Body of pancreas (tissue), 4 donors: Measurements from ENCODE around the gene ACTR1A. TPM values are rescaled to one million over a fixed set of nuclear protein-coding genes. Genes with fewer than 3 reads are reported as not detected.

Experiments used
- ATAC-seq: fragments of 150-250 bp; one replicate; pipeline ENCODE4 v1.9.1; 2016
- DNase-seq, 4 donors: peaks; one replicate each; pipeline ENCODE4 v3.0.0-alpha.2; 2019
- H3K27ac ChIP-seq, 4 donors: fragments of 200-600 bp; sonication (generic); 1 replicate in 3 of 4; 2 replicates in 1 of 4; pipeline versions ENCODE4 v1.5.1 to v1.6.1; 2016 to 2019; ENCODE audit warnings: mild to moderate bottlenecking in 1 of 4, mixed read lengths in 1 of 4, moderate library complexity in 1 of 4
- H3K27me3 ChIP-seq, 2 donors: fragments of 200-600 bp; sonication (generic); one replicate each; pipeline ENCODE4 v1.6.0; 2016; ENCODE audit warnings: mild to moderate bottlenecking in 1 of 2
- H3K36me3 ChIP-seq, 2 donors: fragments of 200-600 bp; sonication (generic); replicated peaks in 1 of 2; 2 replicates each; pipeline ENCODE4 v1.5.1; 2016; ENCODE audit warnings: low read depth in 2 of 2; ENCODE audit not compliant: insufficient read depth in 1 of 2
- H3K4me1 ChIP-seq: fragments of 200-600 bp; sonication (generic); one replicate; pipeline ENCODE4 v1.6.0; 2016
- H3K4me3 ChIP-seq, 2 donors: fragments of 200-600 bp; sonication (generic); 1 replicate in 1 of 2; 2 replicates in 1 of 2; pipeline ENCODE4 v1.5.1; 2016 to 2019
- H3K9me3 ChIP-seq, 3 donors: fragments of 200-600 bp; sonication (generic); 1 replicate in 2 of 3; 2 replicates in 1 of 3; pipeline ENCODE4 v1.5.1; 2016
- POLR2A ChIP-seq, 3 donors: fragments of 450-650 bp; IDR thresholded peaks; one replicate each; pipeline ENCODE4 v1.6.1; 2016; ENCODE audit warnings: antibody characterized with exemption in 3 of 3, mild to moderate bottlenecking in 2 of 3
- WGBS, 2 donors: methylation state at CpG; one replicate each; pipeline ENCODE4 v1.1.5; 2017; 5-methylcytosine and 5-hydroxymethylcytosine counted together
- intact Hi-C: fragments of 100-400 bp; cut with DNase I; formaldehyde crosslinking; loops from one replicate; pipeline ENCODE4 v1.15.1; 2023
- total RNA-seq, 2 donors: library from RNA; depleted of rRNA; stranded (reverse); fragments of >200 nt; gene quantifications; one replicate each; pipeline ENCODE4 v1.1.0, GENCODE V29; 2016
- TF ChIP-seq, protein P1 (sequence below), 7 experiments: fragments of 450-650 bp in 4 of 7; fragments of 200-600 bp in 3 of 7; sonication (generic) in 3 of 7; IDR thresholded peaks; one replicate each; pipeline ENCODE4 v1.5.1; 2016 to 2019; ENCODE audit warnings: antibody characterized with exemption in 7 of 7

Gene ACTR1A
- total RNA-seq, 2 donors from 2014 or later: 35.5 to 55.0 TPM

DNA sequence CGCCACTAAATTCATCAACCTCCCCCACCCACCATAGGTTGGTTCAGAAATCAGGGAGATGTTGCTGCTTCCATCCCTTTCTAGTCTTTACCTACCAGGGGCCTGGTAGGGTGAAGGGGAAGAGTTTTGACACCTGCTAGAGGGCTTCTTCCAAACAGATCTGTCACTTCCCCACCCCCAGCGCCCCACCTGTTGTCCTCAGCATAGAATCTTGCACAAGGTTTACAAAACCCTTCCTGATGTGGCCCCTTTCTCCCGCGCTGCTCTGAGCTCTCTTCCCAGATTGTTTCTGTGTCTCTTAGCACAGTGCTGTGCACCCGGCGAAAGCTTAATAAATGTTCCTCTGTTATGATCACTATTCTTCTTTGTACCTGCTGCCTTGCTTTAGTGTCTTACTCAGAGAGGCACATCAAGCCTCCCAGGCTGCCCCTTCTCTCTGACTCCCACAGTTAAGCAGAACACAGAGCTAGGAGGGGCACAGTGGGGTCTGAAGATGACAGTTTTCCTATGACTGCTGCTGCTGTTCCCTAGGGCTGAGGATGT lies 39.9 kb downstream of the ACTR1A start:
- TF ChIP-seq POLR2A (IDR thresholded peaks at IDR 0.05): no peak
- TF ChIP-seq, protein P1, sequence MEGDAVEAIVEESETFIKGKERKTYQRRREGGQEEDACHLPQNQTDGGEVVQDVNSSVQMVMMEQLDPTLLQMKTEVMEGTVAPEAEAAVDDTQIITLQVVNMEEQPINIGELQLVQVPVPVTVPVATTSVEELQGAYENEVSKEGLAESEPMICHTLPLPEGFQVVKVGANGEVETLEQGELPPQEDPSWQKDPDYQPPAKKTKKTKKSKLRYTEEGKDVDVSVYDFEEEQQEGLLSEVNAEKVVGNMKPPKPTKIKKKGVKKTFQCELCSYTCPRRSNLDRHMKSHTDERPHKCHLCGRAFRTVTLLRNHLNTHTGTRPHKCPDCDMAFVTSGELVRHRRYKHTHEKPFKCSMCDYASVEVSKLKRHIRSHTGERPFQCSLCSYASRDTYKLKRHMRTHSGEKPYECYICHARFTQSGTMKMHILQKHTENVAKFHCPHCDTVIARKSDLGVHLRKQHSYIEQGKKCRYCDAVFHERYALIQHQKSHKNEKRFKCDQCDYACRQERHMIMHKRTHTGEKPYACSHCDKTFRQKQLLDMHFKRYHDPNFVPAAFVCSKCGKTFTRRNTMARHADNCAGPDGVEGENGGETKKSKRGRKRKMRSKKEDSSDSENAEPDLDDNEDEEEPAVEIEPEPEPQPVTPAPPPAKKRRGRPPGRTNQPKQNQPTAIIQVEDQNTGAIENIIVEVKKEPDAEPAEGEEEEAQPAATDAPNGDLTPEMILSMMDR (IDR thresholded peaks at IDR 0.05): no peak
- intact Hi-C loops: no loop called here
- H3K4me1 ChIP-seq: peaks cover 16% of the 10 kb centered on the region
- WGBS, 2 donors: 70 to 73% methylated on average over 6 of the region's 6 CpGs
- DNase-seq (no peak), ATAC-seq (no peak)
- H3K36me3 ChIP-seq: no peaks in the 10 kb centered on the region
- H3K27me3 ChIP-seq: no peaks in the 10 kb centered on the region
- H3K4me3 ChIP-seq: no peak overlapping the region
- H3K27ac ChIP-seq: no peak overlapping the region
- no peaks in the 10 kb centered on the region for H3K9me3 ChIP-seq

DNA sequence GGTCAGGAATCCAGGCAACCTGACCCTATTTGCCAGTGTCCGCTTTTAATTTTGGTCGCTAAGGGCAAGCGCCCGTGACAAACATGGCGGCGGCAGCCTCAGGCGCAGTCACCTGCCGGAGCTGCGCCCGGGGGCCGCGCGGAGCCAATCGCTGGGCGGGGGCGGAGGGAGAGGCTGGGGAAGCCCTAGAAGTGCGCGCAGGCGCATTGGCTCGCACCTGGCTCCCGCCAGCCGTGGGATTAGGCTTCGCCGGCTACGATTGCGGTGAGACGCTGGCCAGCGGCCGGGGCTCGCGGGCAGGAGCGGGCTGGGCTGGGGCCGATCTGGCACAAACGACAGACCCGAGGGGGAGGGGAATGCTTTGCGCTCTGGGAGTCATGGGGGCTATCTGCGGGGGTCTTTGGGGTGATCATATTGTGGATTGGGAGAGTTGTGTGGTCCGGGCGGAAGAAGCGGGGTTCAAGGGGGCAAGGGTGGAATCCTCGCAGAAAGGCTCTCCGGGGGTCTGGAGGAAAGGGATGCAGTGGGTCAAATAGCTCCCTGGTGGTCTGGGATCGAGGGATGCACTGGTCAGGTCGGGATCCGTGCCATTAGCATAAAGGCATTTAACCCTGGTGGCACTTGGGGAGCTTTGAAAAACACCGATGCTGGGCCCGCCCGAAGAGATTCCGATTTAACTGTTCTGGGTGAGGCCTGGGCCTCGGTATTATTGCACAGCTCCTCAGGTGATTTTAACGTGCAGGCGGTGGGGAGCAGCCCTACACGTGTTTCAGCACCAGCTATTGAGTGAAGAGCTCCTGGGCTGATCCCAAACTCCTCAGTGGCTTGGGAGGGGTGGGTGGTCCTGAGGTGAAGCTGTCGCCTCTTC lies 41.1 kb downstream of the ACTR1A start:
- 1 to 2% methylated on average over 20 to 54 of the region's 54 CpGs for WGBS, 2 donors
- Histone ChIP-seq H3K36me3 (no peaks in the 10 kb centered on the region), H3K27ac (peak overlapping the region in 3 of 4 donors; percentile 28 to 53 (median 31)), H3K9me3 (no peaks in the 10 kb centered on the region), H3K27me3 (no peaks in the 10 kb centered on the region), H3K4me1 (peaks cover 16% of the 10 kb centered on the region), H3K4me3 (peak overlapping the region in 1 of 2 donors; percentile 30)
- ATAC-seq (peak; percentile 99), DNase-seq (peak; percentile 97 to 98 (median 98))
- TF ChIP-seq, protein P1 (IDR thresholded peaks at IDR 0.05): no peak
- peak; percentile 44 to 81 (median 77) for TF ChIP-seq POLR2A (IDR thresholded peaks at IDR 0.05)
- intact Hi-C loops: no loop called here

DNA sequence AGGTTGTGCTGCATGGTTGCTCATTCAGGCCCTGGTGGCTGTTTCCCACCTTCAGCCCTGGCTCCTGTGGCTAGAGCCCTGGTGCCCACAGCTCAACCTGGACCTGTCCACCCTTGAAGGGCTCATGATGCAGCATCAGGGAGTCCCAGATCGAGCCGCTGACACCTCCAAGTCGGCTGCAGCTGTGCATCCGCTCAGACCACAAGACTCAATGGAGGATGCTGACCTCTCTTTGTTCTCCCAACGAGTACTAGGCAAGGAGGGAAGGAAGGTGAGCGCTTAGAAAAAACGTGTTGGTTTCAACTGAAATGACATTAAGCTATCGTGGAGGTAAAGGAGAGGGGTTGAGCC lies 41.7 kb downstream of the ACTR1A start:
- intact Hi-C loops: no loop called here
- ATAC-seq (peak; percentile 23), DNase-seq (peak in 1 of 4 donors; percentile 27)
- Histone ChIP-seq H3K4me1 (peaks cover 16% of the 10 kb centered on the region), H3K9me3 (no peaks in the 10 kb centered on the region), H3K4me3 (no peak overlapping the region), H3K36me3 (no peaks in the 10 kb centered on the region), H3K27ac (peak overlapping the region in 3 of 4 donors; percentile 28 to 53 (median 31)), H3K27me3 (no peaks in the 10 kb centered on the region)
- TF ChIP-seq POLR2A (IDR thresholded peaks at IDR 0.05): no peak
- TF ChIP-seq, protein P1 (IDR thresholded peaks at IDR 0.05): no peak
- 11 to 17% methylated on average over 5 to 8 of the region's 8 CpGs for WGBS, 2 donors

DNA sequence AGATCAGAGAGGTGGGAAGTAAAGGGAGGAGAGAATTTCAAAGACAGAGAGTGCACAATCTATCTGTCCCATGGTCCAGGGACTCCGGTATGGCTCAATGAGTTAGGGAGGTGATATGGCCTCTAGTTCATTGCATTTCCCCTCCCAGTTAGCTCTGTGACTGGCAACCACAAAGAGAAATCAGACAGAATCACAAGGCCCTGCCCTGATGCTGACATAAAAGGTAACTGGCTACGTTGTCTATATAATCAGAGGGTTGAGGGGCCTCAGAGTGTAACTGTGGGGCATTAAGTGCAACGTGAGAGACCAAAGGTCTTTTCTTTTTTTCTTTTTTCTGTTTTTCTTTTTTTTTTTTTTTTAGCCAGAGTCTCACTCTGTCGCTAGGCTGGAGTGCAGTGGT lies 43.9 kb downstream of the ACTR1A start:
- 78 to 85% methylated on average over 4 of the region's 4 CpGs for WGBS, 2 donors
- TF ChIP-seq, protein P1 (IDR thresholded peaks at IDR 0.05): no peak
- no peak for TF ChIP-seq POLR2A (IDR thresholded peaks at IDR 0.05)
- Histone ChIP-seq H3K27ac (no peak overlapping the region), H3K4me1 (peaks cover 16% of the 10 kb centered on the region), H3K4me3 (no peak overlapping the region), H3K36me3 (no peaks in the 10 kb centered on the region), H3K9me3 (no peaks in the 10 kb centered on the region), H3K27me3 (no peaks in the 10 kb centered on the region)
- intact Hi-C loops: no loop called here
- no peak for DNase-seq
- ATAC-seq: no peak
